ENCODE data around the gene CHAMP1. TPM values are rescaled to one million over a fixed set of nuclear protein-coding genes. Genes with fewer than 3 reads are reported as not detected.

Gene CHAMP1
- total RNA-seq, 2 donors from 2014 or later: 34.6 to 36.1 TPM

DNA sequence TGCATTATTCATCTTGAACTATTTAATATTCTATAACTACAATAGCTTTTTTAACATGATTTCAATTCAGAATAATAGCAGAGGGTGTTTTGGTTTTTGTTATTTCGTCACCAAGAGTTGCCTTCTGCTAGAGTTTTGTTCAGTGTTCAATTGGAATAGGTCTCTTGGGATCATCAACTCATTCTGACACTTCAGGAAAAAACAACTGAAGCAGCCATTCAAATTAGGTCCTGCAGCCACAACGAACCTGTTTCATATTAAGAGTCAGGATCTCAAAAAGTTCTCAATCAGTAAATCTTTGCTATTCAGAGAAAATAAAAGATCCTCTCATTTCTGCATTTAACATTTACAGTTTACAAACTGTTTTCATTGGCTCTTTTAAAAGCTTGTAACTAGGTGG, 2.4 kb upstream of the CHAMP1 start:
- Histone ChIP-seq H3K27me3 (ENCODE audit: control insufficient read depth, insufficient read depth, low read length, poor library complexity, severe bottlenecking) (no peaks in the 10 kb centered on the region), H3K9me3 (ENCODE audit: control insufficient read depth, low read length) (no peaks in the 10 kb centered on the region), H3K4me3 (ENCODE audit: low read length) (no peak overlapping the region), H3K4me1 (ENCODE audit: control insufficient read depth, insufficient read depth, low read length) (no peaks in the 10 kb centered on the region), H3K27ac (ENCODE audit: low read depth, low read length) (no peak overlapping the region), H3K9ac (ENCODE audit: extremely low read depth, low read length, poor library complexity, severe bottlenecking) (no peak overlapping the region), H3K36me3 (ENCODE audit: control insufficient read depth, insufficient read depth, low read length) (no peaks in the 10 kb centered on the region)
- Mint-ChIP-seq H3K27ac (no peak overlapping the region), H3K9me3 (no peaks in the 10 kb centered on the region), H3K4me3 (no peak overlapping the region), H3K27me3 (ENCODE audit: insufficient read depth) (no peaks in the 10 kb centered on the region), H3K4me1 (peaks cover 7% of the 10 kb centered on the region), H3K36me3 (ENCODE audit: low read depth) (peaks cover 8% of the 10 kb centered on the region)
- no peak for DNase-seq
- WGBS, 2 experiments (ENCODE audit: insufficient coverage in 1 of 2, insufficient read length in 1 of 2): 83 to 100% methylated on average over 1 to 2 of the region's 2 CpGs
- TF ChIP-seq, protein P1, sequence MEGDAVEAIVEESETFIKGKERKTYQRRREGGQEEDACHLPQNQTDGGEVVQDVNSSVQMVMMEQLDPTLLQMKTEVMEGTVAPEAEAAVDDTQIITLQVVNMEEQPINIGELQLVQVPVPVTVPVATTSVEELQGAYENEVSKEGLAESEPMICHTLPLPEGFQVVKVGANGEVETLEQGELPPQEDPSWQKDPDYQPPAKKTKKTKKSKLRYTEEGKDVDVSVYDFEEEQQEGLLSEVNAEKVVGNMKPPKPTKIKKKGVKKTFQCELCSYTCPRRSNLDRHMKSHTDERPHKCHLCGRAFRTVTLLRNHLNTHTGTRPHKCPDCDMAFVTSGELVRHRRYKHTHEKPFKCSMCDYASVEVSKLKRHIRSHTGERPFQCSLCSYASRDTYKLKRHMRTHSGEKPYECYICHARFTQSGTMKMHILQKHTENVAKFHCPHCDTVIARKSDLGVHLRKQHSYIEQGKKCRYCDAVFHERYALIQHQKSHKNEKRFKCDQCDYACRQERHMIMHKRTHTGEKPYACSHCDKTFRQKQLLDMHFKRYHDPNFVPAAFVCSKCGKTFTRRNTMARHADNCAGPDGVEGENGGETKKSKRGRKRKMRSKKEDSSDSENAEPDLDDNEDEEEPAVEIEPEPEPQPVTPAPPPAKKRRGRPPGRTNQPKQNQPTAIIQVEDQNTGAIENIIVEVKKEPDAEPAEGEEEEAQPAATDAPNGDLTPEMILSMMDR (conservative IDR thresholded peaks at IDR 0.05): no peak

DNA sequence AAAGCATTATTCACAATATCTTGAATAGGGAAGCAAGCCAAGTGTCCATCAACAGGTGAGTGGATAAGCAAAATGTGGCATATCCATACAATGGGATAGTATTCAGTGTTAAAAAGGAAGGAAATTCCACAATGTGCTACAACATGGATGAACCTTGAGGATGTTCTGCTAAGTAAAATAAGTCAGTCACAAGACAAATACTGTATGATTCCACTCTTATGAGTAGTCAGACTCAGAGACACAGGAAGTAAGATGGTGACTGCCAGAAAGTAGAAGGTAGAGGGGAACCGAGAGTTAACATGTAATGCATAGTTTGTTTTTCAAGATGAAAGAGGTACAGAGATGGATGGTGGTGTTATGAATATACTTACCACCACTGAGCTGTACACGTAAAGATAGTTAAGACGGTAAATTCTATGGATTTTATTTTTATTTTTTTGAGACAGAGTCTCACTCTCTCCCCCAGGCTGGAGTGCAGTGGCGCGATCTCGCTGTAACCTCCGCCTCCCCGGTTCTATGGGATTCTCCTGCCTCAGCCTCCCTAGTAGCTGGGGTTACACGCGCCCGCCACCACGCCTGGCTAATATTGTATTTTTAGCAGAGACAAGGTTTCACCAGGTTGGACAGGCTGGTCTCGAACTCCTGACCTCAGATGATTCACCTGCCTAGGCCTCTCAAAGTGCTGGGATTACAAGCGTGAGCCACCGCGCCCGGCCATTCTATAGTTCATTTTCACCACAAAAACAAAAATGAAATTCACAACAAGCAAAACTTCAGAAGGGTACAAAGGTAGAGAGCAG, 1.0 kb upstream of the CHAMP1 start:
- H3K4me3 Mint-ChIP-seq: peak overlapping the region; percentile 68
- peak overlapping the region; percentile 89 for H3K27ac ChIP-seq (ENCODE audit: low read depth, low read length)
- DNase-seq: no peak
- H3K36me3 Mint-ChIP-seq (ENCODE audit: low read depth): peaks cover 4% of the 10 kb centered on the region
- H3K9me3 ChIP-seq (ENCODE audit: control insufficient read depth, low read length): no peaks in the 10 kb centered on the region
- no peaks in the 10 kb centered on the region for H3K27me3 Mint-ChIP-seq (ENCODE audit: insufficient read depth)
- H3K36me3 ChIP-seq (ENCODE audit: control insufficient read depth, insufficient read depth, low read length): no peaks in the 10 kb centered on the region
- no peaks in the 10 kb centered on the region for H3K9me3 Mint-ChIP-seq
- WGBS, 2 experiments (ENCODE audit: insufficient coverage in 1 of 2, insufficient read length in 1 of 2): 92 to 97% methylated on average over 14 to 17 of the region's 17 CpGs
- peak overlapping the region; percentile 100 for H3K4me3 ChIP-seq (ENCODE audit: low read length)
- peak overlapping the region; percentile 77 for H3K9ac ChIP-seq (ENCODE audit: extremely low read depth, low read length, poor library complexity, severe bottlenecking)
- H3K4me1 Mint-ChIP-seq: peaks cover 9% of the 10 kb centered on the region
- peak overlapping the region; percentile 90 for H3K27ac Mint-ChIP-seq
- H3K27me3 ChIP-seq (ENCODE audit: control insufficient read depth, insufficient read depth, low read length, poor library complexity, severe bottlenecking): no peaks in the 10 kb centered on the region
- no peaks in the 10 kb centered on the region for H3K4me1 ChIP-seq (ENCODE audit: control insufficient read depth, insufficient read depth, low read length)
- TF ChIP-seq, protein P1 (conservative IDR thresholded peaks at IDR 0.05): no peak

- H3K36me3 Mint-ChIP-seq (ENCODE audit: low read depth): peaks cover 14% of the 10 kb centered on the region
- DNase-seq: no peak
- peaks cover 13% of the 10 kb centered on the region for H3K4me1 Mint-ChIP-seq
- H3K9me3 Mint-ChIP-seq: no peaks in the 10 kb centered on the region
- Histone ChIP-seq H3K27ac (ENCODE audit: low read depth, low read length) (peak overlapping the region; percentile 89), H3K9me3 (ENCODE audit: control insufficient read depth, low read length) (no peaks in the 10 kb centered on the region), H3K27me3 (ENCODE audit: control insufficient read depth, insufficient read depth, low read length, poor library complexity, severe bottlenecking) (no peaks in the 10 kb centered on the region), H3K36me3 (ENCODE audit: control insufficient read depth, insufficient read depth, low read length) (peaks cover 8% of the 10 kb centered on the region), H3K4me3 (ENCODE audit: low read length) (peak overlapping the region; percentile 100), H3K9ac (ENCODE audit: extremely low read depth, low read length, poor library complexity, severe bottlenecking) (peak overlapping the region; percentile 77), H3K4me1 (ENCODE audit: control insufficient read depth, insufficient read depth, low read length) (no peaks in the 10 kb centered on the region)
- H3K27ac Mint-ChIP-seq: no peak overlapping the region
- WGBS, 2 experiments (ENCODE audit: insufficient coverage in 1 of 2, insufficient read length in 1 of 2): 53 to 55% methylated on average over 5 to 7 of the region's 7 CpGs
- H3K27me3 Mint-ChIP-seq (ENCODE audit: insufficient read depth): no peaks in the 10 kb centered on the region
- peak overlapping the region; percentile 68 for H3K4me3 Mint-ChIP-seq
- TF ChIP-seq, protein P1 (conservative IDR thresholded peaks at IDR 0.05): no peak
Observed at GRCh38 chr13:114315074-114315785, 927 bp downstream of the CHAMP1 start.
